Mammary epithelial cell (primary cell): Measurements from ENCODE around the gene DOCK2.

Experiments used
- EZH2 ChIP-seq: IDR thresholded peaks from 2 replicates; pipeline ENCODE4 v1.6.1; 2012; ENCODE audit warnings: low read length, inconsistent platforms, borderline replicate concordance
- TF ChIP-seq, protein P1 (sequence below), 2 donors: IDR thresholded peaks in 1 of 2; conservative IDR thresholded peaks in 1 of 2; 2 replicates each; pipeline ENCODE4 v1.5.1; 2011 to 2012; ENCODE audit warnings: inconsistent platforms in 2 of 2, low read length in 2 of 2, mild to moderate bottlenecking in 2 of 2, control low read depth in 1 of 2, low read depth in 1 of 2; ENCODE audit not compliant: insufficient read depth in 1 of 2; ENCODE audit errors: extremely low read depth in 1 of 2

DNA sequence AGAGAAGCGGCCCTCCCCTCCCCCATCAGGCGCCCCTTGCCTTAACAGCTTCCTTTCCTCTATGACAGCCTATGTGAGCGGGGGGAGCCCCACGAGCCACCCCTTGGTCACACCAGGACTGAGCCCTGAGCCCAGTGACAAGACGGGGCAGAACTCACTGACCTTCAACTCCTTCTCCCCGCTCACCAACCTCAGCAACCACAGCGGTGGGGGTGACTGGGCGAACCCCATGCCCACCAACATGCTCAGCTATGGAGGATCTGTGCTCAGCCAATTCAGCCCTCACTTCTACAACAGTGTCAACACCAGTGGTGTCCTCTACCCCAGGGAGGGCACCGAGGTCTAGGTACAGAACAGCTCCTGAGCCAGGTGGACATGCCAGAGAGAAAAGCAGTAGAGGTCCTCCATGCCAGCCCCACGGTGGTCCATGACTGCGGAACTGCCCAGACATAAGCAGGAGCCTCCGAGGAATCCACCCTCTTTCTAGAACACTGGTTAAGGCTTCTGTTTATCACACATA is 471.3 kb downstream of the DOCK2 start:
- TF ChIP-seq, protein P1, sequence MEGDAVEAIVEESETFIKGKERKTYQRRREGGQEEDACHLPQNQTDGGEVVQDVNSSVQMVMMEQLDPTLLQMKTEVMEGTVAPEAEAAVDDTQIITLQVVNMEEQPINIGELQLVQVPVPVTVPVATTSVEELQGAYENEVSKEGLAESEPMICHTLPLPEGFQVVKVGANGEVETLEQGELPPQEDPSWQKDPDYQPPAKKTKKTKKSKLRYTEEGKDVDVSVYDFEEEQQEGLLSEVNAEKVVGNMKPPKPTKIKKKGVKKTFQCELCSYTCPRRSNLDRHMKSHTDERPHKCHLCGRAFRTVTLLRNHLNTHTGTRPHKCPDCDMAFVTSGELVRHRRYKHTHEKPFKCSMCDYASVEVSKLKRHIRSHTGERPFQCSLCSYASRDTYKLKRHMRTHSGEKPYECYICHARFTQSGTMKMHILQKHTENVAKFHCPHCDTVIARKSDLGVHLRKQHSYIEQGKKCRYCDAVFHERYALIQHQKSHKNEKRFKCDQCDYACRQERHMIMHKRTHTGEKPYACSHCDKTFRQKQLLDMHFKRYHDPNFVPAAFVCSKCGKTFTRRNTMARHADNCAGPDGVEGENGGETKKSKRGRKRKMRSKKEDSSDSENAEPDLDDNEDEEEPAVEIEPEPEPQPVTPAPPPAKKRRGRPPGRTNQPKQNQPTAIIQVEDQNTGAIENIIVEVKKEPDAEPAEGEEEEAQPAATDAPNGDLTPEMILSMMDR (conservative IDR thresholded peaks at IDR 0.05 in 1 of 2, IDR thresholded peaks at IDR 0.05 in 1 of 2; ENCODE audit: extremely low read depth in 1 of 2, insufficient read depth in 1 of 2, low read depth in 1 of 2, low read length in 2 of 2): no peak
- TF ChIP-seq EZH2: no peak
